HCT116 (cell line): Measurements from ENCODE around the gene ALMS1. TPM values are rescaled to one million over a fixed set of nuclear protein-coding genes. Genes with fewer than 3 reads are reported as not detected.
"Not testable (repeated sequence)": the region's sequence is repeated elsewhere in the genome, so short reads cannot be mapped to it uniquely, and the experiment has no call there.

Experiments
- ATAC-seq: fragments of 200-7000 bp; cut with Tn5 transposase; 2 replicates; pipeline ENCODE4 v1.9.1; 2020; ENCODE audit warnings: mild to moderate bottlenecking, moderate library complexity
- BruUV-seq: library from RNA; stranded (reverse); fragments of 400-500 nt; replicated peaks from 2 replicates; lab custom pipeline; 2021; lab: Mats Ljungman, UMichigan
- CTCF ChIA-PET: fragments of 300-600 bp; sonication (Branson Sonifier 250); formaldehyde crosslinking; loops from one replicate; lab custom pipeline; 2021; ENCODE audit warnings: antibody characterized with exemption; lab: Charles Lee
- POLR2A ChIA-PET: fragments of 300-600, 350-600 bp; sonication (Branson Sonifier 250); formaldehyde crosslinking; loops from one replicate; lab custom pipeline; 2021; ENCODE audit warnings: antibody characterized with exemption; lab: Charles Lee
- RAD21 ChIA-PET, 2 experiments: fragments of 300-600 bp; sonication (Branson Sonifier 250); formaldehyde crosslinking; loops; one replicate each; lab custom pipeline; 2023; ENCODE audit warnings: low total read pairs in 2 of 2; ENCODE audit not compliant: uncharacterized antibody in 2 of 2, unreplicated experiment in 2 of 2, low non-redundant PET in 1 of 2; lab: Charles Lee
- DNase-seq: peaks from one replicate; pipeline ENCODE4 v3.0.0-alpha.2; 2010; ENCODE audit warnings: low read depth, low spot score
- H2AFZ ChIP-seq: fragments of 200-600 bp; shearing (Covaris generic), sonication (generic); 2 replicates; pipeline ENCODE4 v1.6.1; 2017; ENCODE audit warnings: low read depth, mixed run types, mixed read lengths, antibody characterized with exemption, low read length; ENCODE audit not compliant: poor library complexity, severe bottlenecking
- H3K27ac ChIP-seq: 2 replicates; pipeline ENCODE4 v1.5.1; 2012; ENCODE audit warnings: low read depth, low read length
- H3K27me3 ChIP-seq: fragments of 200-600 bp; sonication (generic); 2 replicates; pipeline ENCODE4 v1.6.1; 2016; ENCODE audit warnings: mixed run types, low read length, mixed read lengths; ENCODE audit not compliant: insufficient read depth
- H3K36me3 ChIP-seq, 2 experiments: fragments of 200-500 bp in 1 of 2; fragments of 200-600 bp in 1 of 2; sonication (Bioruptor generic) in 1 of 2; sonication (generic) in 1 of 2; 2 replicates each; pipeline versions ENCODE4 v1.5.1 to v1.6.1; 2014 to 2016; ENCODE audit warnings: low read length in 2 of 2, inconsistent platforms in 1 of 2, mixed read lengths in 1 of 2, mixed run types in 1 of 2; ENCODE audit not compliant: insufficient read depth in 2 of 2, control insufficient read depth in 1 of 2
- H3K4me1 ChIP-seq, 2 experiments: fragments of 200-600 bp in 1 of 2; sonication (generic) in 1 of 2; 2 replicates each; pipeline versions ENCODE4 v1.5.1 to v1.6.1; 2012 to 2017; ENCODE audit warnings: low read length in 2 of 2, inconsistent platforms in 1 of 2, mild to moderate bottlenecking in 1 of 2, mixed read lengths in 1 of 2, mixed run types in 1 of 2, moderate library complexity in 1 of 2; ENCODE audit not compliant: insufficient read depth in 2 of 2, control insufficient read depth in 1 of 2
- H3K4me2 ChIP-seq: fragments of 200-600 bp; sonication (generic); 2 replicates; pipeline ENCODE4 v1.6.1; 2017; ENCODE audit warnings: mixed run types, low read length, mixed read lengths
- H3K4me3 ChIP-seq, 2 experiments: fragments of 200-600 bp in 1 of 2; sonication (generic) in 1 of 2; replicated peaks in 1 of 2; 2 replicates each; pipeline ENCODE4 v1.5.1; 2011 to 2016; ENCODE audit warnings: low read length in 2 of 2, control low read depth in 1 of 2, low read depth in 1 of 2, mild to moderate bottlenecking in 1 of 2, mixed read lengths in 1 of 2, mixed run types in 1 of 2
- H3K79me2 ChIP-seq: fragments of 200-600 bp; sonication (generic); 2 replicates; pipeline ENCODE4 v1.6.1; 2017; ENCODE audit warnings: mild to moderate bottlenecking, mixed run types, low read length, moderate library complexity, mixed read lengths; ENCODE audit not compliant: insufficient read depth
- H3K9ac ChIP-seq: fragments of 200-600 bp; sonication (generic); 2 replicates; pipeline ENCODE4 v1.6.1; 2016; ENCODE audit warnings: low read length, mixed read lengths
- H3K9me2 ChIP-seq: fragments of 200-600 bp; sonication (generic), shearing (Covaris generic); 2 replicates; pipeline ENCODE4 v1.6.1; 2017; ENCODE audit warnings: mixed run types, mild to moderate bottlenecking, moderate library complexity; ENCODE audit not compliant: insufficient read depth
- H3K9me3 ChIP-seq, 2 experiments: fragments of 200-500 bp in 1 of 2; fragments of 200-600 bp in 1 of 2; sonication (Bioruptor generic) in 1 of 2; sonication (generic) in 1 of 2; 2 replicates each; pipeline ENCODE4 v1.6.1; 2014 to 2017; ENCODE audit warnings: low read length in 2 of 2, mixed read lengths in 2 of 2, inconsistent platforms in 1 of 2, low read depth in 1 of 2, mild to moderate bottlenecking in 1 of 2, mixed run types in 1 of 2, moderate library complexity in 1 of 2; ENCODE audit not compliant: control insufficient read depth in 1 of 2, insufficient read depth in 1 of 2
- H4K20me1 ChIP-seq: fragments of 200-600 bp; sonication (generic), shearing (Covaris generic); 2 replicates; pipeline ENCODE4 v1.6.1; 2017; ENCODE audit warnings: mixed run types, mild to moderate bottlenecking, moderate library complexity; ENCODE audit not compliant: insufficient read depth
- CBX3 ChIP-seq: IDR thresholded peaks from 2 replicates; pipeline ENCODE4 v1.6.1; 2012; ENCODE audit warnings: low read depth
- ELF1 ChIP-seq: IDR thresholded peaks from 2 replicates; pipeline ENCODE4 v1.6.1; 2012; ENCODE audit warnings: low read depth, borderline replicate concordance
- EZH2 ChIP-seq: fragments of 200-600 bp; sonication (generic); IDR thresholded peaks from 2 replicates; pipeline ENCODE4 v1.6.1; 2017; ENCODE audit warnings: antibody characterized with exemption, mixed run types
- EZH2phosphoT487 ChIP-seq: fragments of 200-600 bp; IDR thresholded peaks from 2 replicates; pipeline ENCODE4 v1.6.1; 2018; ENCODE audit warnings: antibody characterized with exemption, borderline replicate concordance
- FOSL1 ChIP-seq: IDR thresholded peaks from 2 replicates; pipeline ENCODE4 v1.6.1; 2012; ENCODE audit warnings: low read depth
- JUND ChIP-seq: IDR thresholded peaks from 2 replicates; pipeline ENCODE4 v1.6.1; 2012
- POLR2A ChIP-seq: IDR thresholded peaks from 2 replicates; pipeline ENCODE4 v1.7.0; 2011; ENCODE audit warnings: borderline replicate concordance; ENCODE audit not compliant: insufficient read depth, insufficient read length; ENCODE audit errors: extremely low read depth
- POLR2AphosphoS5 ChIP-seq: IDR thresholded peaks from 2 replicates; pipeline ENCODE4 v1.6.1; 2011; ENCODE audit warnings: mild to moderate bottlenecking, low read depth, low read length, moderate library complexity
- RAD21 ChIP-seq: IDR thresholded peaks from 2 replicates; pipeline ENCODE4 v1.6.1; 2012; ENCODE audit warnings: low read depth, mild to moderate bottlenecking
- SP1 ChIP-seq: IDR thresholded peaks from 2 replicates; pipeline ENCODE4 v1.6.1; 2012; ENCODE audit warnings: low read depth
- SRF ChIP-seq: IDR thresholded peaks from 2 replicates; pipeline ENCODE4 v1.6.1; 2012; ENCODE audit warnings: low read depth
- TCF7L2 ChIP-seq: IDR thresholded peaks from 2 replicates; pipeline ENCODE4 v1.7.0; 2011; ENCODE audit warnings: borderline replicate concordance, inconsistent platforms; ENCODE audit not compliant: insufficient read depth, insufficient read length; ENCODE audit errors: extremely low read depth
- YY1 ChIP-seq: IDR thresholded peaks from 2 replicates; pipeline ENCODE4 v1.6.1; 2011; ENCODE audit warnings: low read length, low read depth, moderate library complexity, mild to moderate bottlenecking; ENCODE audit not compliant: insufficient replicate concordance; ENCODE audit errors: extremely low read depth
- ZFX ChIP-seq: fragments of 450-650 bp; IDR thresholded peaks from 2 replicates; pipeline ENCODE4 v1.6.1; 2017
- ZNF274 ChIP-seq: fragments of 200-500 bp; sonication (Bioruptor generic); IDR thresholded peaks from 2 replicates; pipeline ENCODE4 v1.6.1; 2014; ENCODE audit warnings: mild to moderate bottlenecking, low read depth, low read length, inconsistent platforms
- intact Hi-C: fragments of 100-400 bp; cut with micrococcal nuclease; formaldehyde crosslinking; loops from 2 replicates; pipeline ENCODE4 v1.10.0; 2022
- total RNA-seq: library from RNA; stranded (reverse); gene quantifications from one replicate; pipeline ENCODE4 v1.2.1, GENCODE V29; 2021; ENCODE audit not compliant: unreplicated experiment
- TF ChIP-seq, protein P1 (sequence below): IDR thresholded peaks from 2 replicates; pipeline ENCODE4 v1.6.1; 2012; ENCODE audit warnings: low read depth

Gene ALMS1
- total RNA-seq, 1 experiment from 2014 or later, result 20.5 TPM

DNA sequence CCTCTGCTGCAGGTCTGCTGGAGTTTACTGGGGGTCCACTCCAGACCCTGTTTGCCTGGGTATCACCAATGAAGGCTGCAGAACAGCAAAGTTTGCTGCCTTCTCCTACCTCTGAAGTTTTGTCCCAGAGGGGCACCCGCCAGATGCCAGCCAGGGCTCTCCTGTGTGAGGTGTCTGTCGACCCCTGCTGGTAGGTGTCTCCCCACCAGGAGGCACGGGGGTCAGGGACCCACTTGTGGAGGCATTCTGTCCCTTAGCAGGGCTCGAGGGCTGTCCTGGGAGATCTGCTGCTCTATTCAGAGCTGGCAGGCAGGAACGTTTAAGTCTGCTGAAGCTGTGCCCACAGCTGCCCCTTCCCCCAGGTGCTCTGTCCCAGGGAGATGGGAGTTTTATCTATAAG is 124.8 kb downstream of the ALMS1 start:
- BruUV-seq, H3K4me2 ChIP-seq, RAD21 ChIA-PET, ATAC-seq, H3K9me3 ChIP-seq, H3K9ac ChIP-seq, DNase-seq, H3K79me2 ChIP-seq, H4K20me1 ChIP-seq, H3K27me3 ChIP-seq, H3K4me1 ChIP-seq, H3K9me2 ChIP-seq, H2AFZ ChIP-seq, H3K27ac ChIP-seq, H3K36me3 ChIP-seq, POLR2A ChIA-PET, intact Hi-C loops, H3K4me3 ChIP-seq, CTCF ChIA-PET: not testable (repeated sequence)
- TF ChIP-seq RAD21, result peak; percentile 25

DNA sequence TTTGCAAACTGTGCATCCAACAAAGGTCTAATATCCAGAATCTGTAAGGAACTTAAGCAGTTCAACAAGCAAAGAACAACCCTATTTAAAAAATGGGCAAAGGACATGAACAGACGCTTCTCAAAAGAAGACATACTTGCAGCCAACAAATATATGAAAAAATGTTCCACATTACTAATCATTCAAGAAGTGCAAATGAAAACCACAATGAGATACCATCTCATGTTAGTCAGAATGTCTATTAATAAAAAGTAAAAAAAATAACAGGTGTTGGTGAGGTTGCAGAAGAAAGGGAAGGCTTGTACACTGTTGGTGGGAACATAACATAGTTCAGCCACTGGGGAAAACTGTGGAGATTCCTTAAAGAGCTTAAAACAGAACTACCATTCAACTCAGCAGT is 130.4 kb downstream of the ALMS1 start:
- no peaks in the 10 kb centered on the region for H3K9me2 ChIP-seq
- CTCF ChIA-PET, result no interaction called here
- BruUV-seq, result no TSS peak

More for the DNA sequence above, 130.4 kb downstream of the ALMS1 start:
- H3K4me1 ChIP-seq, result peaks cover 0 to 8% of the 10 kb centered on the region in 2 experiments; a peak in 1 of 4 replicates
- no peaks in the 10 kb centered on the region for H3K79me2 ChIP-seq
- no peak overlapping the region for H3K4me2 ChIP-seq
- H3K4me3 ChIP-seq, result no peak overlapping the region
- DNase-seq (no peak), ATAC-seq (no peak)
- H3K27ac ChIP-seq, result no peak overlapping the region
- H3K9ac ChIP-seq, result no peak overlapping the region
- H4K20me1 ChIP-seq, result no peaks in the 10 kb centered on the region
- H3K27me3 ChIP-seq, result no peaks in the 10 kb centered on the region
- POLR2A ChIA-PET, result no interaction called here
- H3K9me3 ChIP-seq, result peaks cover 3 to 4% of the 10 kb centered on the region in 2 experiments; a peak in 1 of 4 replicates
- intact Hi-C loops, result no loop called here
- no peak for TF ChIP-seq FOSL1
- TF ChIP-seq SRF, result no peak
- no peak for TF ChIP-seq EZH2phosphoT487
- TF ChIP-seq ZFX, result no peak
- no peak for TF ChIP-seq POLR2AphosphoS5
- no peak for TF ChIP-seq POLR2A
- TF ChIP-seq, protein P1, sequence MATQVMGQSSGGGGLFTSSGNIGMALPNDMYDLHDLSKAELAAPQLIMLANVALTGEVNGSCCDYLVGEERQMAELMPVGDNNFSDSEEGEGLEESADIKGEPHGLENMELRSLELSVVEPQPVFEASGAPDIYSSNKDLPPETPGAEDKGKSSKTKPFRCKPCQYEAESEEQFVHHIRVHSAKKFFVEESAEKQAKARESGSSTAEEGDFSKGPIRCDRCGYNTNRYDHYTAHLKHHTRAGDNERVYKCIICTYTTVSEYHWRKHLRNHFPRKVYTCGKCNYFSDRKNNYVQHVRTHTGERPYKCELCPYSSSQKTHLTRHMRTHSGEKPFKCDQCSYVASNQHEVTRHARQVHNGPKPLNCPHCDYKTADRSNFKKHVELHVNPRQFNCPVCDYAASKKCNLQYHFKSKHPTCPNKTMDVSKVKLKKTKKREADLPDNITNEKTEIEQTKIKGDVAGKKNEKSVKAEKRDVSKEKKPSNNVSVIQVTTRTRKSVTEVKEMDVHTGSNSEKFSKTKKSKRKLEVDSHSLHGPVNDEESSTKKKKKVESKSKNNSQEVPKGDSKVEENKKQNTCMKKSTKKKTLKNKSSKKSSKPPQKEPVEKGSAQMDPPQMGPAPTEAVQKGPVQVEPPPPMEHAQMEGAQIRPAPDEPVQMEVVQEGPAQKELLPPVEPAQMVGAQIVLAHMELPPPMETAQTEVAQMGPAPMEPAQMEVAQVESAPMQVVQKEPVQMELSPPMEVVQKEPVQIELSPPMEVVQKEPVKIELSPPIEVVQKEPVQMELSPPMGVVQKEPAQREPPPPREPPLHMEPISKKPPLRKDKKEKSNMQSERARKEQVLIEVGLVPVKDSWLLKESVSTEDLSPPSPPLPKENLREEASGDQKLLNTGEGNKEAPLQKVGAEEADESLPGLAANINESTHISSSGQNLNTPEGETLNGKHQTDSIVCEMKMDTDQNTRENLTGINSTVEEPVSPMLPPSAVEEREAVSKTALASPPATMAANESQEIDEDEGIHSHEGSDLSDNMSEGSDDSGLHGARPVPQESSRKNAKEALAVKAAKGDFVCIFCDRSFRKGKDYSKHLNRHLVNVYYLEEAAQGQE, result no peak
- no peak for TF ChIP-seq YY1
- TF ChIP-seq TCF7L2, result no peak
- no peak for TF ChIP-seq ELF1
- no peak for TF ChIP-seq CBX3
- TF ChIP-seq ZNF274, result no peak
- TF ChIP-seq JUND, result no peak
- TF ChIP-seq EZH2, result no peak
- TF ChIP-seq SP1, result no peak
- no peaks in the 10 kb centered on the region for H3K36me3 ChIP-seq
- RAD21 ChIA-PET, result no interaction called here
- no peak overlapping the region for H2AFZ ChIP-seq
